Osteocyte (in vitro differentiated cells): ENCODE measurements around the gene MEX3D. TPM values are rescaled to one million over a fixed set of nuclear protein-coding genes. Genes with fewer than 3 reads are reported as not detected.
A peak's percentile ranks its signal among the peaks of the same experiment; 100 is the strongest.

ENCODE experiments used
- DNase-seq: peaks from one replicate; pipeline ENCODE4 v3.0.0; 2021; ENCODE audit warnings: mixed read lengths; ENCODE audit not compliant: unreplicated experiment; ENCODE audit errors: extremely low spot score
- H3K27ac Mint-ChIP-seq: one replicate; pipeline ENCODE4 v1.8.0; 2021; ENCODE audit warnings: mild to moderate bottlenecking, mixed read lengths; ENCODE audit not compliant: unreplicated experiment
- H3K27me3 Mint-ChIP-seq: one replicate; pipeline ENCODE4 v1.8.0; 2021; ENCODE audit warnings: mixed read lengths; ENCODE audit not compliant: unreplicated experiment
- H3K36me3 Mint-ChIP-seq: one replicate; pipeline ENCODE4 v1.8.0; 2021; ENCODE audit warnings: mixed read lengths; ENCODE audit not compliant: unreplicated experiment
- H3K4me1 Mint-ChIP-seq: one replicate; pipeline ENCODE4 v1.8.0; 2021; ENCODE audit warnings: mixed read lengths; ENCODE audit not compliant: unreplicated experiment
- H3K4me3 Mint-ChIP-seq: one replicate; pipeline ENCODE4 v1.8.0; 2021; ENCODE audit warnings: mild to moderate bottlenecking, moderate library complexity, mixed read lengths; ENCODE audit not compliant: unreplicated experiment
- H3K9me3 Mint-ChIP-seq: one replicate; pipeline ENCODE4 v1.8.0; 2021; ENCODE audit warnings: mixed read lengths; ENCODE audit not compliant: unreplicated experiment
- CTCF ChIP-seq: fragments of 200-600 bp; sonication (generic); IDR thresholded peaks from 2 replicates; pipeline ENCODE4 v1.5.0; 2021; ENCODE audit warnings: antibody characterized with exemption, mild to moderate bottlenecking, moderate library complexity
- total RNA-seq: library from RNA; stranded (reverse); gene quantifications from 2 replicates; pipeline ENCODE4 v1.2.1, GENCODE V29; 2021

MEX3D gene
- total RNA-seq, 1 donor from 2014 or later: 65.5 TPM

- DNase-seq: no peak
- H3K4me3 Mint-ChIP-seq: no peak overlapping the region
- peaks cover 6% of the 10 kb centered on the region for H3K36me3 Mint-ChIP-seq
- TF ChIP-seq CTCF: no peak
- H3K27me3 Mint-ChIP-seq: no peaks in the 10 kb centered on the region
- no peak overlapping the region for H3K27ac Mint-ChIP-seq
- H3K4me1 Mint-ChIP-seq: peaks cover 22% of the 10 kb centered on the region
- H3K9me3 Mint-ChIP-seq: no peaks in the 10 kb centered on the region
Measured at GRCh38 chr19:1602091-1602707, 34.1 kb upstream of the MEX3D start.

GRCh38 chr19:1601613-1602064, 33.5 kb upstream of the MEX3D start:
- no peak overlapping the region for H3K4me3 Mint-ChIP-seq
- H3K36me3 Mint-ChIP-seq: peaks cover 8% of the 10 kb centered on the region
- H3K27ac Mint-ChIP-seq: no peak overlapping the region
- peaks cover 20% of the 10 kb centered on the region for H3K4me1 Mint-ChIP-seq
- H3K27me3 Mint-ChIP-seq: no peaks in the 10 kb centered on the region
- no peak for DNase-seq
- H3K9me3 Mint-ChIP-seq: no peaks in the 10 kb centered on the region
- TF ChIP-seq CTCF: no peak

GRCh38 chr19:1599460-1599846, 31.3 kb upstream of the MEX3D start:
- Mint-ChIP-seq H3K4me3 (no peak overlapping the region), H3K9me3 (no peaks in the 10 kb centered on the region), H3K27me3 (no peaks in the 10 kb centered on the region), H3K27ac (no peak overlapping the region), H3K36me3 (peaks cover 10% of the 10 kb centered on the region), H3K4me1 (peaks cover 11% of the 10 kb centered on the region)
- DNase-seq: no peak
- no peak for TF ChIP-seq CTCF

- Mint-ChIP-seq H3K36me3 (peaks cover 10% of the 10 kb centered on the region), H3K27ac (no peak overlapping the region), H3K9me3 (no peaks in the 10 kb centered on the region), H3K4me1 (peaks cover 5% of the 10 kb centered on the region), H3K4me3 (no peak overlapping the region), H3K27me3 (no peaks in the 10 kb centered on the region)
- no peak for DNase-seq
- no peak for TF ChIP-seq CTCF
Measured at GRCh38 chr19:1598777-1599459, 30.8 kb upstream of the MEX3D start.

- H3K4me3 Mint-ChIP-seq: no peak overlapping the region
Measured at GRCh38 chr19:1593501-1593772, 25.3 kb upstream of the MEX3D start.

More at GRCh38 chr19:1593501-1593772, 25.3 kb upstream of the MEX3D start:
- H3K27ac Mint-ChIP-seq: peak overlapping the region; percentile 93
- peaks cover 9% of the 10 kb centered on the region for H3K36me3 Mint-ChIP-seq
- H3K9me3 Mint-ChIP-seq: no peaks in the 10 kb centered on the region
- no peak for TF ChIP-seq CTCF
- H3K27me3 Mint-ChIP-seq: no peaks in the 10 kb centered on the region
- no peak for DNase-seq
- peaks cover 20% of the 10 kb centered on the region for H3K4me1 Mint-ChIP-seq
